ENCODE results near the gene GARIN5A.

DNA sequence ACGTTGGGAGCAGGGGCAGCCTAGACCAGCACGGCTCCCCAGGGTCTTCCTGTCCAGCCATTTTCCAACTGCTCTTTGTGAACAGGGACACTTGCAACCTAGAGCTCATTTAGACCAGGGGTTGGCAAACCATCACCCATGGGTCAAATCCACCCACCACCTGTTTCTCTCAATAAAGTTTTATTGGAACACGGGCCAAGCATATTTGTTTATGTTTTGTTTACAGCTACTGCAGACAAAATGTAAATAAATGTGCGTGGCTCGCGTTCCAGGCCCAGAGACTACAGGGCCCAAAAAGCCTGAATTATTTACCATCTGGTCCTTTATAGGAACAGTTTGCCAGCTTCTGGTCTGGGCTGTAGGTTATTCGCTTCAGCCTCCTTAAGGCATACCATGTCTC, 13.7 kb downstream of the GARIN5A start:
- TF ChIP-seq, protein P1, sequence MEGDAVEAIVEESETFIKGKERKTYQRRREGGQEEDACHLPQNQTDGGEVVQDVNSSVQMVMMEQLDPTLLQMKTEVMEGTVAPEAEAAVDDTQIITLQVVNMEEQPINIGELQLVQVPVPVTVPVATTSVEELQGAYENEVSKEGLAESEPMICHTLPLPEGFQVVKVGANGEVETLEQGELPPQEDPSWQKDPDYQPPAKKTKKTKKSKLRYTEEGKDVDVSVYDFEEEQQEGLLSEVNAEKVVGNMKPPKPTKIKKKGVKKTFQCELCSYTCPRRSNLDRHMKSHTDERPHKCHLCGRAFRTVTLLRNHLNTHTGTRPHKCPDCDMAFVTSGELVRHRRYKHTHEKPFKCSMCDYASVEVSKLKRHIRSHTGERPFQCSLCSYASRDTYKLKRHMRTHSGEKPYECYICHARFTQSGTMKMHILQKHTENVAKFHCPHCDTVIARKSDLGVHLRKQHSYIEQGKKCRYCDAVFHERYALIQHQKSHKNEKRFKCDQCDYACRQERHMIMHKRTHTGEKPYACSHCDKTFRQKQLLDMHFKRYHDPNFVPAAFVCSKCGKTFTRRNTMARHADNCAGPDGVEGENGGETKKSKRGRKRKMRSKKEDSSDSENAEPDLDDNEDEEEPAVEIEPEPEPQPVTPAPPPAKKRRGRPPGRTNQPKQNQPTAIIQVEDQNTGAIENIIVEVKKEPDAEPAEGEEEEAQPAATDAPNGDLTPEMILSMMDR (IDR thresholded peaks at IDR 0.05), result no peak
- TF ChIP-seq POLR2A (IDR thresholded peaks at IDR 0.05) (no peak), POLR2AphosphoS5 (IDR thresholded peaks at IDR 0.05; ENCODE audit: insufficient read depth in 1 of 2, low read depth in 1 of 2) (no peak)
